Epithelial cell of proximal tubule (primary cell): ENCODE data around the gene TTLL13. TPM values are rescaled to one million over a fixed set of nuclear protein-coding genes. Genes with fewer than 3 reads are reported as not detected.
A peak's percentile ranks its signal among the peaks of the same experiment; 100 is the strongest.

ENCODE experiments used
- DNase-seq: peaks from one replicate; pipeline ENCODE4 v3.0.0-alpha.2; 2011; ENCODE audit warnings: low read depth
- H3K4me3 ChIP-seq: 2 replicates; pipeline ENCODE4 v1.5.1; 2011; ENCODE audit warnings: low read depth, mild to moderate bottlenecking, low read length
- total RNA-seq: library from RNA; depleted of rRNA; stranded (reverse); fragments of >200 nt; gene quantifications from 2 replicates; pipeline ENCODE4 v1.2.3, GENCODE V29; 2015
- TF ChIP-seq, protein P1 (sequence below): conservative IDR thresholded peaks from 2 replicates; pipeline ENCODE4 v1.5.1; 2012; ENCODE audit warnings: low read depth, mild to moderate bottlenecking, low read length

The TTLL13 gene
- total RNA-seq, 1 donor from 2014 or later = not detected

DNA sequence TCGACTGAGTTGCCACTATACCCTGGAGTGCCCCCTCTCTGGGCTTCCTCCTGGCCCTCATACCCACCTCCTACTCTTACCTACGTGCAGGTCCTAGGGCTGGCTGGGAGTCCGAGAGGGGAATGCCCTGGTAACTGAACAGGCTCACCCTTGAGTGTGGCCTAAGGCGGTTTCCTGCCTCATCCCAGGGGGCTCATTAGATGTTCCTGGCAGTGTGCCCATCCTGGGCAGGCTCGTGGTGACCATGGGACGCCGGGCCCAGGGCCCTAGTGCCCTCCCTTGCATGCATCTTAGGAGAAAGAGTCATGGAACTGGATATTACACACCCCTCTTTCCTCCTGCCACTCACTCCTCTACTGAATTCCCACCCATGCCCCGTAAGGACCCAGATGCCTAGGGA lies 45.4 kb upstream of the TTLL13 start:
- H3K4me3 ChIP-seq = peak overlapping the region; percentile 96
- DNase-seq = no peak
- TF ChIP-seq, protein P1, sequence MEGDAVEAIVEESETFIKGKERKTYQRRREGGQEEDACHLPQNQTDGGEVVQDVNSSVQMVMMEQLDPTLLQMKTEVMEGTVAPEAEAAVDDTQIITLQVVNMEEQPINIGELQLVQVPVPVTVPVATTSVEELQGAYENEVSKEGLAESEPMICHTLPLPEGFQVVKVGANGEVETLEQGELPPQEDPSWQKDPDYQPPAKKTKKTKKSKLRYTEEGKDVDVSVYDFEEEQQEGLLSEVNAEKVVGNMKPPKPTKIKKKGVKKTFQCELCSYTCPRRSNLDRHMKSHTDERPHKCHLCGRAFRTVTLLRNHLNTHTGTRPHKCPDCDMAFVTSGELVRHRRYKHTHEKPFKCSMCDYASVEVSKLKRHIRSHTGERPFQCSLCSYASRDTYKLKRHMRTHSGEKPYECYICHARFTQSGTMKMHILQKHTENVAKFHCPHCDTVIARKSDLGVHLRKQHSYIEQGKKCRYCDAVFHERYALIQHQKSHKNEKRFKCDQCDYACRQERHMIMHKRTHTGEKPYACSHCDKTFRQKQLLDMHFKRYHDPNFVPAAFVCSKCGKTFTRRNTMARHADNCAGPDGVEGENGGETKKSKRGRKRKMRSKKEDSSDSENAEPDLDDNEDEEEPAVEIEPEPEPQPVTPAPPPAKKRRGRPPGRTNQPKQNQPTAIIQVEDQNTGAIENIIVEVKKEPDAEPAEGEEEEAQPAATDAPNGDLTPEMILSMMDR = no peak

DNA sequence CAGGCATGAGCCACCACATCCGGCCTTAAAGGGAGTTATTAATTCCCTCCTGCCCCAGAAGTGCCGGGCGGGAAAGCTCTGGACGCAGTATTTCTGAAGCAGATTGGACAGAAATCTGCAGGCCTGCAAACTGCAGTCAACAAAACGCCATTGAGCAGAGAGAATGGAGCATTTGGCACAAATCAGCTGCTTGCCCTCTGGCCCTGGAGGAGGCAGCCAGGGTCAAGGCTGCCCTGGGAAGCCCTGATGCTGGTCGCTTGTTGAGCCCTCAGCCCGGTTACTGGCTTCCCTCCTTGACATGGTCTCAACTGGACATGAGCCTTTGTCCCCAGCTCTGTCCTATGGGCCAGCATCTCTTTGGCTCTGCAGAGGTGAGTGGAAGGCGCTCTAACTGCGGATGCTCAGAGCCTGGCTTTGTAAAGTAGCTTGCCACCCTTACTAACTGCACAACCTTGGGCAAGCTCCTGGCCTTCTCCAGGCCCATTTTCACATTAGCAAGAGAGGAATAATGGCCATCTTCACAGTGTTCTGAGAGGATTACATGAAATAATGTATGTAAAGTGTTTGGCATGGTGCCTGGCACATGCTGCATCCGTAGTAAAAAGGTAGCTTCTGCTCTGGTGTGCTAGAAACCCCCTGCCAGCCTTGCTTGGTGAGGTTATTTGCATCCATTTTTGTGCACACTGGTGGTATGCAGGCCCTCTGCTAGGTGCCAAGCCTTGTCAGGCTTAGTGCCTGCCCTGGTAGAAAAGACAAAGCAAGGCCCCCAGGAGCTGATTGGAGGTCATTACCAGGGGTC lies 44.1 kb upstream of the TTLL13 start:
- TF ChIP-seq, protein P1 = no peak
- peak overlapping the region; percentile 96 for H3K4me3 ChIP-seq
- DNase-seq = no peak

DNA sequence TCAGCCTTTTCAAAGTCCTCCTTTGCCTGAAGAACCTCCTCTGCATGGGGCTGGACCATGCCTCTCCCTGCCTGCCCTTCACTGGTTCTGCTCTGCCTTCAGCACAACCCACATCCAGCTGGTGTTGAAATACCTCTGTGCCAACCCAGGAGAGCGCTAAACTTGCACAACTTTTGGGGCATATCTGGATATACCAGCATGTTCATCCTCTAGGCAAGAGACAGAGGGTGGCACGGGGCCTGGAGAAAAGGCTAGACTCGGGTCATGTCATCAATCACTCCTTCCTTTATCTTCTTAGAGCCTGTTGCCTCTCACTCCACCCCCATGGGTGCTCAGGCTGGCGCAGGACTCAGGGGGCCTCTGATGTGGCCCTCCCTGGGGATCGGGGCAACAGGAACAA lies 43.5 kb upstream of the TTLL13 start:
- peak overlapping the region; percentile 96 for H3K4me3 ChIP-seq
- no peak for DNase-seq
- TF ChIP-seq, protein P1 = no peak

DNA sequence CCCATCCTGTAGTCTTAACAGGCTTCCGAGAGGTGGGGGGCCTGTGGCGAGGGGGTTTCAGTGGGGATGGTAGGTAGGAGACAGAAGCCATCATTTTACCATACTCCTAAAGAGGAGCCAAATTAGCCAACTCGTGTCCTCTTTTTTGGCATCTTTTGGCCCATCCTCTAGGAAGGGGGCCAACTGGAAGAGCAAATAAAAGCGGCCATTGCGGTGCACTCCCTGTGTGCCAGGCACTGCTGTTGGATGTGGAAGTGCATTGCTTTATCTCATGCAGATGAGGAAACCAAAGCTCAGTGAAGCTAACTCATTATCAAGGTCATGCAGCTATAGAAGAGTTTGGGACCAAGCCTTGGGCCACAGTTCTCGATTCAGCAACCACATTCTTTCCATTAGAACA lies 42.1 kb upstream of the TTLL13 start:
- TF ChIP-seq, protein P1 = no peak
- no peak for DNase-seq
- no peak overlapping the region for H3K4me3 ChIP-seq

DNA sequence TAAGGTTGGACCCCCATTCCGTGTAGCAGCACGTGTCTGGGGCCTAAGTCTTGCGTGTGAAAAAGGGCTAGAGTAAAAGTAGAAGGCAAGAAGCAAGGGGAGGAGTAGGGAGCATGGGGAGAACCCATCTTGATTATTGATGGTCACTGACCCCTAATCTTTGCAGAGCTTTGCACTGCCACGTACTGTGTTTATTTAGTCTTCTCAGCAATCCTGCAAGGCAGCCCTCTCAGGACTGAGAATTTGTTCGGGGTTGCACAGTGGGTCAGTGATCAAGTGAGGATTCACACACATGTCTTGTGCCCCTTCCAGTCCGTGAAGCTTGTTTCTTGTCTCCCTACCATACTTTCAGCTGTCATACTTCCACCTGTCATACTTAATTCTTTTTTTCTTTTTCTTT lies 41.0 kb upstream of the TTLL13 start:
- peak overlapping the region; percentile 1 for H3K4me3 ChIP-seq
- TF ChIP-seq, protein P1 = no peak
- DNase-seq = no peak

DNA sequence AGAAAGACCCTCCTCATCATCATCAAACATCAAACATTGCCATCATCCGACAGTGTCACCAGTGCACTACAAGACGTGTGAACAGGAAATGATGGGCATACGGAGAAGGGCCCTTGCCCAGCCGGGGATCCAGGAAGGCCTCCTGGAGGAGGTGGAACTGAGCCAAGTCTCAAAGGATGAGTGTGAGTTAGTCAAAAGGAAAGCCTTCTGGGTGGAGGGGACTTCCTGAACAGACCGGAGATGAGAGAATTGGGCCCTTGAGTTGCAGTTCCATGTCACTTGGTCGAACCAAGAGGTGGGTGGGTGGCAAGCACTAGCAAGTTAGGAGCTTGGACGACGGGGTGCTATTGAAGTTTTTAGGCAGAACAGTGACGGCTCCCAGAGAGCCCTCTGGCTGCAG lies 39.8 kb upstream of the TTLL13 start:
- DNase-seq = no peak
- no peak overlapping the region for H3K4me3 ChIP-seq
- TF ChIP-seq, protein P1 = no peak

DNA sequence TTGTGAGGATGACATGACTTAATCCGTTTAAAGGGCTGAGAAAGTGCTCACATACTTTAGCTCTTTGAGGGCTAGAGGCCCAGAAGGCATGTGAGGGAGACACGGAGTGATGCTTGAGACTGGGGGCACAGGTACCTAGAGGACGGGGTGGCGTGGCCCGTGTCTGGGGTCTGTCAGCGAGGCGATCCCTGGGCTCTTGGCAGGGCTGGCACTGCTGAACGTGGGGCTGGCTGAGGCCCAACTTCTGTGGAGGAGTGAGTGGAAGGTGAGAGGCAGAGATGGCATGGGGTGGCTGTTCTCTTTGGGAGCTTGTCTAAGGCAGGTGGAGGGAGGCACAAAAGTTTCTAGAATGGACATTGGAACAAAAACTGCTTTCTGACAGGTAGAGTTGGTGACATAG lies 38.8 kb upstream of the TTLL13 start:
- H3K4me3 ChIP-seq = peak overlapping the region; percentile 23
- TF ChIP-seq, protein P1 = no peak
- DNase-seq = no peak
